HG03045 (cell line): Measurements from ENCODE around the gene CYP24A1.

Source experiments
- ATAC-seq: cut with Tn5 transposase; IDR thresholded peaks from one replicate; pipeline ENCODE4 v1.9.1; 2021; ENCODE audit warnings: mild to moderate bottlenecking, moderate library complexity; ENCODE audit not compliant: unreplicated experiment

CYP24A1 gene

DNA sequence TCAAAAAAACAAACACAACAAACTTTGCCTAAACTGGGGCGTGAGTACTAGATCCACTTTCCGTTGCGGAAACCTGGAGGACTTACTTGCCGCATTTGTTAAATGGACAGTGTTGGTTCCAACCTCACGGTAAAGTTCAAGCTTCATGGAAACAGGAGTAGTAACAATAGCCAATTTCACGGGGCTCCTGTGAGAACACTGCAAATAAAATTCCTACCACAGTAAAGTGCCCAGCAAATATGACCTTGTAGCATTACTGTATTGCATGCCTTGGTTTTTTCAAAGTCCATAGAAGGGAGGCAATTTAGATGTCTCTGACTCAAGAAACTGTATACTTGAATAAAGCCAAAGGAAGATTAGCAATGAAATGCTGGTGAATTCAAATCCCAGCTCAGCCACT lies 3.6 kb upstream of the CYP24A1 start:
- no peak for ATAC-seq

DNA sequence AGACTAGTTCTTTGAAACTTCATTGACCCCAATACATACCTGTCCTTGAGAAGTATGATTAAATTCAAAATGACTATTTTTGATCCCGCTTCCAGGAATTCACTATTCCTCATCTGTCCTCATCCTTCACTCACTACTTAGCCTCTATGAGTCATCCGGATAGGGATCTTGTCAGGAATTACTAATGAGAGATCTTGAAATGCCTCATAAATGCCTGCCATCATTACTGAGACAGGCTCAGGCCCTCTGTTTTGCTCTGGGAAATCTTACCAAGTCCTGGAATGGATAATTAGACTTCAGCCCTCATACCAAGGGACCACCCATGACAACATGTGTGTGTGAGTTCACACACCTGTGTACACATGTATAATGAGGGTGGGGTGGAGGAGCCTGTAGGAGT lies 2.8 kb upstream of the CYP24A1 start:
- ATAC-seq, result no peak

DNA sequence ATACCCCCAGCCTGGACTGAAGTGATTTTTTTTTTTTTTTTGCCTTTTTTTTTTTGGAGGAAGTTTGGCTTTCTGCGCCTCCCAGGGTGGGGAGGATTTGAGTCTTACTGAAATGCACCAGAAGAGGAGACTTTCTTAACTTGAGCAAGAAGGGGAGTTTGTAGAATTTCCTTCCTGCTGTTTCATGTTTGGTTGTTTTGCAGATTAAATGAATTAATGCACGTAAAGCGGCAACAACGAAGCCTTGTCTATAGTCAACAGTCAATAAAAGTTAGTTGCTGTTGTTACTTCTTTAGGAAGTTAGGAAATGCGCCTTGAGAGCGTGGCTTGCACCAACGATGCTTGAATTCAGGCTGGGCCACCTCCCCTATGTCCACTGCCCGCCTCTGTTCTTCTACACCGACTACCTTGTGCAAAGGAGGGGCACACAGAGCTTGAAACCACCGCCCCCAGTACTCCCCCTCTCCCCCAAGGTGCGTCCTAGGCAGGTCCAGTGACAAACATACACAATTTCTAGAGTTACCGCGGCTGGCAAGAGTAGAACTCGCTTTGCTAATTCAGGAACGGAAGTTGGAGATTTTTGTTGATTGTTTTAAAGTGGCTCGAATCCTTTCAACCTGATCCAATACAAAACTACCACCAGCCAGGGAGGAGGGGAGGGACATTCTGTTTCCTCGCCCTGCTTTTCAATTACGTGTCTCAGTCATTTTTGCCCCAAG lies 830 bp upstream of the CYP24A1 start:
- ATAC-seq, result no peak

GRCh38 chr20:54172856-54173652 lies 732 bp downstream of the CYP24A1 start:
- ATAC-seq, result no peak

- no peak for ATAC-seq
These were observed 1.3 kb downstream of the CYP24A1 start for GRCh38 chr20:54172532-54172855.

GRCh38 chr20:54170963-54171362 lies 2.8 kb downstream of the CYP24A1 start:
- no peak for ATAC-seq

GRCh38 chr20:54170026-54170471 lies 3.7 kb downstream of the CYP24A1 start:
- ATAC-seq, result no peak

- ATAC-seq, result no peak
These were observed 4.6 kb downstream of the CYP24A1 start for GRCh38 chr20:54168961-54169862.

DNA sequence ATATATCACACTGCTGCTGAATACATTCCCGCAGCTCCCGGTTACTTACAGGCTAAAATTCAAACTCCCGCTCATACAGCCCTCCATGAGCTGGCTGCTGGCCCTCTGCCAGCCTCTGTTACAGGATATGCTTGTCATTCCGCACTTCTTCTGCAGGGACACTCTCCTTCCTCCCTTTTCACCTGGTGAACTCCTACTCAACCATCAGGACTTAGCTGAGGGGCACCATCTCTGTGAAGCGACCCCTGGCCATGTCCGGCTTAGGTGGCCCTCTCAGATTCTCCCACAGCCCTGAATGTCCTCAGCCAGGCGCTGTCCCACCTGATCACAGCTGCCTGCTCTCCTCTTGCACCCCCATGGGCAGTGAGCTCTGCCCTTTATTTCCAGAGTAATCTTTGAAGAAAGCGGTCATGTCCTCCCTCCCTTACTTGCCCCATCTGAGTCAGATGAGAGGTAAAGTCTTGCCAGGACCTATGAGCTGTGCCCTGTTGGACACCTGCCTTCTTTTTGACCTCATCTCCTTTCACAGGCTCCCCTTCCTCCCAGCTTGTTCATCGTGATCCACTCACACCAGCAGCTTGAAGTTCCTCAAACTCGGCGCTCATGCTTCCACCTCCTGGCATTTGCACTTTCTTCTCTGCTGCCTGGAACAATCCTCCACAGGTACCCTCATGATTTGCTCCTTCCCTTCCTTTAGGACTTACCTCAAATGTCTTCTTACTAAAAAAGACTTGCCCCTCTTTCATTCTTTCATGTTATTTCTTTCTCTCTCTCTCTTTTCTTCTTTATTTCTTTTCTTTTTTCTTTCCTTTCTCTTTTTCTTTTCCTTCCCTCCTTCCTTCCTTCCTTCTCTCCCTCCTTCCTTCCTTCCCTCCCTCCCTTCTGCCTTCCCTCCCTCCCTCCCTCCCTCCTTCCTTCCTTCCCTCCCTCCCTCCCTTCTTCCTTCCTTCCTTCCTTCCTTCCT lies 5.6 kb downstream of the CYP24A1 start:
- no peak for ATAC-seq

- no peak for ATAC-seq
These were observed 6.7 kb downstream of the CYP24A1 start for GRCh38 chr20:54166987-54167662.

DNA sequence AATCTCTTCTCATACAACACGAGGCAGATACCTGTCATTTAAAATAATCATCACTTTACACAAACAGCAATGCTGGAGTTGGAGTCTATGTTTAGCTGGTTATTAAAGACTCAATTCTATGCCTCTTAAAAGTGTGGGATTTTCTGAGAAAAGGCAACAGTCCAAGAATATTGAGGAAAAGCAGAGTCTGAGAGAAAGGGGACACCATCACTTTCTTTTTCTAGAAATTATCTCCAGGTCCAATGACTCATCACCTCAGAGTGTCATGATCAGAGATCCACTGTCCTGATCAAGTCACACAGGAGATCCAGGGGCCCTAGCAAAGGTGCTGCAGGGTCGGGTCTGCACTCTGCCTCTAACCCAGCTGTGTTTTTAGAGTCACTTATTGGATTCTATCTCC lies 8.0 kb downstream of the CYP24A1 start:
- ATAC-seq, result no peak

- ATAC-seq, result no peak
These were observed 8.8 kb downstream of the CYP24A1 start for GRCh38 chr20:54165014-54165413.

- ATAC-seq, result no peak
These were observed 10.4 kb downstream of the CYP24A1 start for GRCh38 chr20:54163402-54163801.

DNA sequence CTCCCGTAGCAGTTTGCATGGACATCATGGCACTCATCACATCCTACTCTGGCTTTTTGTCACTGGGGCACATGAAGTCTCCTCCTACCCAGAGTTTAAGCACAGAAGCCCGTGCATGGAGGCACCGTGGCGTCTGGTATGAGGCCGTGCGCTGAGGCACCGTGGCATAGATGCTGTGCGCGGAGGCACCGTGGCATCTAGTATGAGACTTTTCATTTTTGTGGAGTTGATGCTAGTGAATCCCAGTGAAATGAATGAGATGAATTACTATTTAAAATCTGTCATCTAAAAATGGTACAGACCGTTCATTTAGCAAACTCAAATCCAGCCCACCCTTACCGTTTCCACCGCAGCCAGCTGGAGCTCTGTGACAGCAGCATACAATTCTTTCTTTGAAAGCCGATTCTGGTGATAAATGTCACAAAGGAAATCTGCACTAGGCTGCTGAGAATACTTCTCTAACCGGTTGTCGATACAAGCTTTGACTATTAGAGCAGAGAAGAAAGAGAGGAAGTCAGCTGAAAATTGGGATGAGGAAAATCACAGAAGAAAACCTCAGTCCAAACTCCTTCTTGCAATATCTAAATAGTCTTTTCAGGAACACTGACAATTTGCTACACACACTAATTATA lies 11.3 kb downstream of the CYP24A1 start:
- no peak for ATAC-seq

DNA sequence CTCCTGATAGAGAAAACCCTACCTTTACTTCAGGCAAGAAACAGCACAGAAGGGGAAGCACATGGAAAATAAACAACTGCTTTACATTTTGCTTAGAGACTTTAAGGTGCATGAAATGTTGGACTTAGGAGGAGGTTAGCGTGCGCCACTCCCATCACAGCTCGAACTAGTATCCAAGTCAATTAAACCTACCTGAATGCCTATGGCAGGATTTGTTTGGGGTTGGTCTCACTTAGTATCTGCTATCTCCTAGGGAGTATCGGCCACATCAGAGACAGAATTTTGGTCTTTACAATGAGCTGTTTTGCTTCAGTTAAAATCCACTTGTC lies 12.0 kb downstream of the CYP24A1 start:
- ATAC-seq, result no peak

DNA sequence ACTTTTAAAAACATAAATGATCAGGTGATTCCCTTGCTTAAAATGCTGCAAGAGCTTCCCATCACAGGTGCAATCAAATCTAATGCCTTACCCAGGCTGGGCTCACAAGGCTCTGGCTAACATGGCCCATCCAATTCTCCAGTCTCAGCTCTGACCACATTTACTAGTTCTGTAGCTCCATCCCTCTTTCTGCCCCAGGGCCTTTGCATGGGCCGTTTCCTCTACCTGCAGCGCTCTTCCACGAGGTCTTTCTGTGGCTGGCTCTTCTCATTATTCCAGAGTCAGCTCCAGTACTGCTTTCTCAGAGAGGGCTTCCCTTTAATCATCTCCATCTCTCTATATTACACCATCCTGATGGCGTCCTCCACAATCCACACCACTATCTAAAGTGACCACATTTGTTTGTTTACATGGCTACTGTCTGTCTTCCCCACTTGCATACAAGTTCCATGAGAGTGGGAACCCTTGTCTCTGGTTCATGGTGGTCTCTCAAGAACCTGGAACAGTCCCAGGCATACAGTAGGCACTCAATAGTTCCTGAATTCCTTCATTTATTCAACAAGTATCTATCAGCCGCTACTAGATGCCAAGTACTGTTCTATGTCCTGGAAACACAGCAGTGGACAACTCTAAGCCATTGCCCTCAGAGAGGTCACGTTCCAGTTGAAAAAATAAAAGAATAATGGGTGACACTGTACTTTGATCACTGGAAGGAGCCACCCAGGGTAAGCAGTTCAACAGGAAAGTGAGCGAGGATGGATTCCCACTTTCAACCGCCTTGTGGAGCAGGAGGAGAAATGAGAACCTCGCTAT lies 12.6 kb downstream of the CYP24A1 start:
- ATAC-seq, result no peak

DNA sequence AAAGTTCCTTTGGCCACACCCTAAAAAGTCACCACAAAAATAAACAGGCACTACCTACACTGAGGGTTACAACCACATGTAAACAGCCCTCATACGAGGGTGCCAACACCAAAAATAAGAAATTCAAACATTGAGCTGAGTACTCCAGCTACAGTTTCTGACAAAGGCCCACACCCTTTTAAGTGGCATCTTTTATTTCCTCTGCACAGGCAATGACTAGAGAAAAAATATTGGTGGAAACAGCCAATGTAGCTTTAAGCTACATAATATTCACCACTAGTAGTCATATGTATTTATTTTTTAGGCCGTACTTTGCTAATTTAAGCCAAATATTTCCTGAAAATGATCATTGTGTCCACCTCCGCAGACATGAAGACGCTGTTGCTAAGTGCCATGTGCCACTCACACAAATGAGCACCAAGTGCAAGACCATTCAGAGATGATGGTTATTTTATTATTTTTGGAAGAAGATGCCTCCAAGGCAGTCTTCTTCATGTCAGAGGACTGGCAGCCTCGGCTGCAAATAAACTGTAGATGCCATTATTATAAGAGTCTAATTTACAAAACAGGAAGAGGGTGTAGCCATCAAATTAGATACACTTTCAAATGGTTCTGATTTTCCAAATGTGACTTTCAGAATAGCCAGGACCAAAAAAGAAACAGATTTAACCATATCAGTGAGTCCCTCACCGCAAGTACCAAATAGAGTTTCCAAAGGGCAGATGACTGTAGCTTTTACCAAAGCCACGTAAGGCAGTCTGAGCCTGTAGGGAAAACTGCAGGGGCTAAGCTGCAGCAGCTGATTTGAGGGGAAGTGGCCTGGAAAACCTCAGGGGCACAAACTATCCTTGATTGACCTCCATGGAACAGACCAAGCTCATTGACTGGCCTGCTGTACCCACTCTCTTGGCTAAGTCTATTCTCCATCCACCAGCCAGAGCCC lies 13.4 kb downstream of the CYP24A1 start:
- ATAC-seq, result no peak
